Stimulated activated naive CD8-positive, alpha-beta T cell treated with anti-CD3 and anti-CD28 coated beads, Interleukin-15, amount 100 ng/mL, for 72 hours (primary cell): ENCODE measurements around the gene KLK13.

Experiments used
- ATAC-seq: fragments of 150-1000 bp; cut with Tn5 transposase; 2 replicates; pipeline ENCODE4 v1.10.0; 2021; ENCODE audit warnings: mild to moderate bottlenecking, moderate library complexity
- DNase-seq, 2 donors: peaks; one replicate each; pipeline ENCODE4 v3.0.0; 2021 to 2022
- H3K27ac Mint-ChIP-seq, 2 donors: one replicate each; pipeline ENCODE4 v1.8.0; 2022; ENCODE audit warnings: mild to moderate bottlenecking in 2 of 2, mixed read lengths in 2 of 2, moderate library complexity in 2 of 2
- H3K27me3 Mint-ChIP-seq: one replicate; pipeline ENCODE4 v1.8.0; 2022; ENCODE audit warnings: mixed read lengths
- H3K4me1 Mint-ChIP-seq: one replicate; pipeline ENCODE4 v1.8.0; 2022; ENCODE audit warnings: mild to moderate bottlenecking, mixed read lengths
- H3K4me3 Mint-ChIP-seq, 2 donors: one replicate each; pipeline ENCODE4 v1.8.0; 2022; ENCODE audit warnings: mild to moderate bottlenecking in 2 of 2, mixed read lengths in 2 of 2, moderate library complexity in 1 of 2
- H3K9me3 Mint-ChIP-seq, 2 donors: one replicate each; pipeline ENCODE4 v1.8.0; 2022; ENCODE audit warnings: mixed read lengths in 2 of 2

KLK13 gene

GRCh38 chr19:51023946-51024345 is 40.9 kb downstream of the KLK13 start:
- no peak overlapping the region for H3K4me3 Mint-ChIP-seq
- H3K4me1 Mint-ChIP-seq = peaks cover 14% of the 10 kb centered on the region
- no peaks in the 10 kb centered on the region for H3K9me3 Mint-ChIP-seq
- H3K27ac Mint-ChIP-seq = no peak overlapping the region
- DNase-seq (no peak), ATAC-seq (no peak)
- peaks cover 82% of the 10 kb centered on the region for H3K27me3 Mint-ChIP-seq

DNA sequence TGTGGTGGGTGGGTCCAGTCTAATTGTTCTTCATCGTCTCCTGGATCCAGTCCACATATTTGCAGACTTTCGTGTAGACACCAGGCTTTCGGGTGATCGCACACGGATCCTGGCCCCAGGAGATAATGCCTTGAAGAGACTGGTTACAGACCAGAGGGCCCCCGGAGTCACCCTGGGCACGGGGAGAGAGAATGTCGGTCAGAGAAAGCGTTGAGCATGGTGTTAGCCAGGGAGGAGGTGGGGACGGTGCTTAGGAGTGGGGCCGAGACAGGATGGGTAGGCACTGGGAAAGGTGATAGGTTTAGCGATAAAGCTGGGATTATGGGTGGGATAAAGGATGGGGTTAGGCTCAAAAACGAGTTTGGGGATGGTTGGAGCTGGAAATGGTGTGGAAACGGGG is 42.4 kb downstream of the KLK13 start:
- H3K4me3 Mint-ChIP-seq = no peak overlapping the region
- DNase-seq = no peak
- H3K27ac Mint-ChIP-seq = peak overlapping the region in 1 of 2 donors; percentile 28
- no peak for ATAC-seq
- peaks cover 29% of the 10 kb centered on the region for H3K4me1 Mint-ChIP-seq
- H3K9me3 Mint-ChIP-seq = no peaks in the 10 kb centered on the region
- peaks cover 92% of the 10 kb centered on the region for H3K27me3 Mint-ChIP-seq

DNA sequence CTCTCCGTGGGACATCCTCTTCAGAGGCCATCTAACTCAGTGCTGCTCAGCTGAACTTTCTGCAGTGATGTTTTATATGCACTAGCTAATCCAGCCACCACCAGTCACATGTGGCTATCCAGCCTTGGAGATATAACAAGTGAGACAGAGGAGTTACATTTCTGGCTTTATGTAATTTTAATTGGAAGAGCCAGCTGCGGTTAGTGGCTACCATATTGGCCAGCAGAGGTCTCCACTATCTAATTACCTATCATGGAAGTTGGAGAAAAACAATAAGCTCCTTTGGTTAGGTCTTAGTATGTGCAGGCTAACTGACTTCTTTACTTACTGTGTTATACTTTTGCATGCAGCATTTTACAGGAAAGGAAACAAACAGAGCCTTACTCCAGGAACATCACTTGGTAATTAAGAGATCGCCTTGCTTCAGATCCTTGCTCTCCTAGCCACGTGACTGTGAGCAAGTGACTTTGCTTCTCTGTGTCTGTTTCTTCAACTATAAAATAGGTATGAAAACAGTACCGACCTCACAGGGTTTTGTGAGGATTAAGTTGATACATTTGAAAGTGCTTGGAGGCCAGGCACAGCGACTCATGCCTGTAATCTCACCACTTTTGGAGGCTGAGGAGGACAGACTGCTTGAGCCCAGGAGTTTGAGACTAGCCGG is 43.8 kb downstream of the KLK13 start:
- no peak for DNase-seq
- no peak for ATAC-seq
- Mint-ChIP-seq H3K27me3 (peaks cover 92% of the 10 kb centered on the region), H3K4me1 (peaks cover 37% of the 10 kb centered on the region), H3K4me3 (no peak overlapping the region), H3K27ac (no peak overlapping the region), H3K9me3 (no peaks in the 10 kb centered on the region)

DNA sequence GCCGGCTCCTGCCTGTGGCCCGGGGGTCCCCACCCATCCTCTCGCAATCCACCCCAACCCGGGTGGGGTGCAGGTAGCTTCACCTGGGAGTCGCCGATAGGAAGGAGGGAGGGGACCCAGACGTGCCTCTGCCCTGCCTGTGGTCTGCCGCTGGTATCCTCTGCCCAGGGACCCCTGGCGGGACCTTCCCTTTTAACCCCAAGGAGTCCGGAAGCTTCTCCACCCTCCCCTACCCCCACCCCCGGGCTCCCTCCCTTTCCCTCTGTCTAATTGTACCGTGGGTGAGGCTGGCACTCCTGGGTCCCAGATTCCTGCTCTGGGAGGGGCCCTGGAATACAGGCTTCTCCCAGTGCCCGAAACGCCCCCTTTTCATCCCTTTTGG is 45.4 kb downstream of the KLK13 start, which contains the start of gene KLK10:
TSS of gene KLK10 (minus strand) at position 166 of the 382 bp plus-strand sequence. CDS start 579 bp downstream, outside the sequence.
- Mint-ChIP-seq H3K4me3 (peak within 1 kb of the TSS; percentile 55 to 70), H3K9me3 (no peaks in the 10 kb centered on the region), H3K27me3 (peaks cover 92% of the 10 kb centered on the region), H3K4me1 (peaks cover 37% of the 10 kb centered on the region), H3K27ac (no peak within 1 kb of the TSS)
- ATAC-seq (no peak), DNase-seq (no peak)

- peak overlapping the region; percentile 55 to 70 for H3K4me3 Mint-ChIP-seq
- DNase-seq = no peak
- no peaks in the 10 kb centered on the region for H3K9me3 Mint-ChIP-seq
- H3K4me1 Mint-ChIP-seq = peaks cover 37% of the 10 kb centered on the region
- ATAC-seq = peak; percentile 40
- H3K27ac Mint-ChIP-seq = no peak overlapping the region
- H3K27me3 Mint-ChIP-seq = peaks cover 92% of the 10 kb centered on the region
Observed at GRCh38 chr19:51018745-51019543, 45.9 kb downstream of the KLK13 start.

- peak in 1 of 2 donors; percentile 54 for DNase-seq
- peak overlapping the region; percentile 75 to 79 for H3K4me3 Mint-ChIP-seq
Observed at GRCh38 chr19:51016798-51017683, 47.9 kb downstream of the KLK13 start.

DNA sequence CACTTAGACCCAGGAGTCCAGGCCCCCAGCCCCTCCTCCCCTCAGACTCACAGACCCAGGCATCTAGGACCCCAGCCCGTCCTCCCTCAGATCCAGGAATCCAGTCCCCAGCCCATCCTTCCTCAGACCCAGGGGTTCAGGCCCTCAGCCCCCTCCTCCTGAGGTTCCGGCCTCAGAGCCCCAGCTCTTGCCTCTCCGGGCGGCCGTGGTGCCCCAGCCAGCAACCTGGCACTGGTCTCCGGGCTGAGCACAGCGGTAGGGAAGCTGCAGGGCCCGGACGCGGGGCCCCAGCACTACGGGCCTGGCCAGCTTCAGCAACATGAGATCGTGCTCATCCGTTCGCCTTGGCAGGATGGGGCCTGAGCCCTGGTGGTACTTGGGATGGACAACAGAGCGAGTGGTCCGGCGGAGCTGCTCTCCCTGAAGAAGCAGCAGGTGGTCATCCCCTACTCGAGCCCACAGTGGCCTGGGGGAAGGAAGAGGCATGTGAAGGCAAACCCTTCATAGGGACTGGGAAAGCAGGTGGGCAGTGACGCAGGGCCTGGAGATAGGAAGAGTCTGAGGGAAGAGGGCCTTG is 49.1 kb downstream of the KLK13 start:
- H3K27me3 Mint-ChIP-seq = peaks cover 82% of the 10 kb centered on the region
- H3K9me3 Mint-ChIP-seq = no peaks in the 10 kb centered on the region
- no peak overlapping the region for H3K27ac Mint-ChIP-seq
- no peak for DNase-seq
- H3K4me1 Mint-ChIP-seq = peaks cover 37% of the 10 kb centered on the region
- H3K4me3 Mint-ChIP-seq = no peak overlapping the region
- ATAC-seq = no peak

More at GRCh38 chr19:51016798-51017683, 47.9 kb downstream of the KLK13 start:
- Mint-ChIP-seq H3K4me1 (peaks cover 37% of the 10 kb centered on the region), H3K27ac (no peak overlapping the region), H3K27me3 (peaks cover 83% of the 10 kb centered on the region), H3K9me3 (no peaks in the 10 kb centered on the region)
- ATAC-seq = peak; percentile 46

- ATAC-seq = no peak
- no peak overlapping the region for H3K4me3 Mint-ChIP-seq
- H3K9me3 Mint-ChIP-seq = no peaks in the 10 kb centered on the region
- no peak for DNase-seq
- peaks cover 26% of the 10 kb centered on the region for H3K4me1 Mint-ChIP-seq
- no peak overlapping the region for H3K27ac Mint-ChIP-seq
- H3K27me3 Mint-ChIP-seq = peaks cover 82% of the 10 kb centered on the region
Observed at GRCh38 chr19:51014242-51014641, 50.6 kb downstream of the KLK13 start.

GRCh38 chr19:51012661-51013190 is 52.2 kb downstream of the KLK13 start:
- no peaks in the 10 kb centered on the region for H3K9me3 Mint-ChIP-seq
- H3K4me1 Mint-ChIP-seq = peaks cover 11% of the 10 kb centered on the region
- H3K4me3 Mint-ChIP-seq = no peak overlapping the region
- H3K27ac Mint-ChIP-seq = no peak overlapping the region
- peaks cover 74% of the 10 kb centered on the region for H3K27me3 Mint-ChIP-seq
- ATAC-seq = no peak
- no peak for DNase-seq

DNA sequence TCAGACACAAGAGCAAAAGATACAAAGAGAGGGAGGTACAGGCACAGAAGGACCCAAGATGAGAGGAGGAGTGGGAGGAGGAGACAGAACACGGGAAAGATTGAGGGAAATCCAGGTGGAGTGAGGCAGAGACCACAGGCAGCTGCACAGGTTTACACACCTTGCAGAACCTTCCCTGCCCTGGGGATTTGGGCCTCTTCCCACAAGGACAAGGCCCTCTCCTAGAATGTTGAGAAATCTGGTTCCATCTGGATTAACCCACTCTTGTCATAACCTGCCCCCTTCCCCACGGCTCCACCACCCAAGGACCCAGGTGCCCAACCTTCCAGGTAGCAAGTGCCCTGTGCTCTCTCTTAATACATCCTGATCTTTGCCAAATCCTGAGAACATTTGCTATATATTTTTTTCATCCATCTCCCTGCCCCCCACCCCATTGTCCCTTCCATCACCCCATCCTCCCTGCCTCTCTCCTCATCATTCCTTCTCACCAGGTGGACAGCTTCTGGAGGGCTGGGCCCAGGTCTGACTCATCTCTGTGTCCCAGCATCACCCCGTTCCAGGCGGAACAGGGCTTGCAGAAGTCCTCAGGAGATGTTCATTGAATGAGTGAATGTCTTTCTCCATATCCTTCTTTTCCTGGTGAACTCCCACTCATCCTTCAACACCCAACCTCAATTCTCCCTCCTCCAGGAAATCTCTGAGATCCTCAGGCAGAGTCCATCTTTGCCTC is 54.7 kb downstream of the KLK13 start:
- Mint-ChIP-seq H3K4me1 (no peaks in the 10 kb centered on the region), H3K27ac (no peak overlapping the region)

GRCh38 chr19:51009061-51009891 is 55.6 kb downstream of the KLK13 start:
- Mint-ChIP-seq H3K27me3 (peaks cover 55% of the 10 kb centered on the region), H3K9me3 (no peaks in the 10 kb centered on the region), H3K4me1 (no peaks in the 10 kb centered on the region), H3K4me3 (no peak overlapping the region), H3K27ac (no peak overlapping the region)
- DNase-seq (no peak), ATAC-seq (no peak)

More for the DNA sequence above, 54.7 kb downstream of the KLK13 start:
- H3K27me3 Mint-ChIP-seq = peaks cover 57% of the 10 kb centered on the region
- DNase-seq (no peak), ATAC-seq (no peak)
- H3K9me3 Mint-ChIP-seq = no peaks in the 10 kb centered on the region
- H3K4me3 Mint-ChIP-seq = no peak overlapping the region

GRCh38 chr19:51007488-51007887 is 57.4 kb downstream of the KLK13 start:
- Mint-ChIP-seq H3K27me3 (peaks cover 59% of the 10 kb centered on the region), H3K27ac (no peak overlapping the region), H3K9me3 (no peaks in the 10 kb centered on the region), H3K4me3 (no peak overlapping the region), H3K4me1 (no peaks in the 10 kb centered on the region)
- ATAC-seq (no peak), DNase-seq (no peak)

GRCh38 chr19:51006406-51006805 is 58.5 kb downstream of the KLK13 start:
- H3K27ac Mint-ChIP-seq = no peak overlapping the region
- H3K9me3 Mint-ChIP-seq = no peaks in the 10 kb centered on the region
- DNase-seq (no peak), ATAC-seq (no peak)
- no peaks in the 10 kb centered on the region for H3K4me1 Mint-ChIP-seq
- peaks cover 70% of the 10 kb centered on the region for H3K27me3 Mint-ChIP-seq
- no peak overlapping the region for H3K4me3 Mint-ChIP-seq
